Measurements from ENCODE around the gene PLPP1.
"Not testable (repeated sequence)": the region's sequence is repeated elsewhere in the genome, so short reads cannot be mapped to it uniquely, and the experiment has no call there.

PLPP1 gene

DNA sequence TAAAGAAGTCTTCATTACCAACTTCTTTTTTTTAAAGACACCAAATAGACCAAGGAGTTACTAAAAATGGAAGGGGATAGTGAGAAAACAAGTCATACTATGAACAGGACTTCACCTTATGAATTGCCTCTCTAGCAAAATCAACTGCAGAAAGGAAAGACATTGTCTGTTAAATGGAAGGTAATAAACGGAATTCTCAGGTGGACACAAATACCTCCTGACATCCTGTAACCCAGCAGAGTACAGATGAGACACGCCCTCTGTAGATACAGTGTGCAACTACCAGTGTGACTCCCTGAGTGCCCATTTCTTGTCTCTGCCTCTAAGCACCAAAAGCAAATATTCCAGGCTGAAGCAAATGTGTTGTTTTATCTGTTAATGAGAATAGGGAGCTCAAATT lies 12.2 kb upstream of the PLPP1 start:
- no peak for DNase-seq (ENCODE audit: low read depth in 2 of 3, low spot score in 2 of 3)

- DNase-seq (ENCODE audit: low read depth in 2 of 3, low spot score in 2 of 3) = no peak
These were observed 9.6 kb upstream of the PLPP1 start for GRCh38 chr5:55544341-55544740.

- DNase-seq (ENCODE audit: low read depth in 2 of 3, low spot score in 2 of 3) = no peak
These were observed 6.4 kb upstream of the PLPP1 start for GRCh38 chr5:55541056-55541635.

DNA sequence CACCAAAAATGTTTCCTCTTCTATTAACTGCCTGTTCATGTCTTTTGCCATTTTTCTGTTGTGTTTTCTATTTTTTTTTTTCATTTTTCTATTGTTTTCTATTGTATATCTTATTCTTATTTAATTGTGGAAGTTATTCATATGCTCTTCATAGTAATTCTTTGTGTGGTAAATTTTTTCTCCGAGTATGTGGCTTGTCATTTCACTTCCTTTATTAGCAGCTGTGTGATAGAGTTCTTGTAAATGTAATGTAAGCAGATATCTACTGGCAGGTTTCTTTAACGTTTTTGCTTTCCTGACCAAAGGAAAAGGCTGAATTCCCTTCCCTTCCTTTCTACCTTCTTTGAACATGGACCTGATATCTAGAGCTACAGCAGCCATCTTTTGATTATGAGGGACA lies 5.8 kb upstream of the PLPP1 start:
- no peak for DNase-seq (ENCODE audit: low read depth in 2 of 3, low spot score in 2 of 3)

- DNase-seq (ENCODE audit: low read depth in 2 of 3, low spot score in 2 of 3) = no peak
These were observed 5.3 kb upstream of the PLPP1 start for GRCh38 chr5:55540024-55540423.

DNA sequence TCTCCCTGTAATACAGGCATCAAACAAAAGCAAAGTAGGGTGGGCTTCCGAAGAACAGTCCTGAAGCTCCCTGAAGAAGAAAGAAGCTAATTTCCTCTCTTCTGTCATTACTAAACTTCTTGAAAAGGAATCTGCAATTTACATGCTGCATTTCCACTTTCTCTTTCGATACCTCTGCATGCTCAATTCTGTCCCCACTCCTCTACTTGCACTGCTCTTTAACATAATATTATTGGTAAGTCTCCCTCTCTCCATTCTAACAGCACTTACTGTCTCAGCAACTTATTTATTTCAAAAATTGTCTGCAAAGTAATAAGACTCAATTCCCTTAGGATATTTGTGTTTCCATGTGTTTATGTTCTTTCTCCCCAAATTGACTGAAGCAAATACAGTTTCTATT lies 3.9 kb upstream of the PLPP1 start:
- no peak for DNase-seq (ENCODE audit: low read depth in 2 of 3, low spot score in 2 of 3)

DNA sequence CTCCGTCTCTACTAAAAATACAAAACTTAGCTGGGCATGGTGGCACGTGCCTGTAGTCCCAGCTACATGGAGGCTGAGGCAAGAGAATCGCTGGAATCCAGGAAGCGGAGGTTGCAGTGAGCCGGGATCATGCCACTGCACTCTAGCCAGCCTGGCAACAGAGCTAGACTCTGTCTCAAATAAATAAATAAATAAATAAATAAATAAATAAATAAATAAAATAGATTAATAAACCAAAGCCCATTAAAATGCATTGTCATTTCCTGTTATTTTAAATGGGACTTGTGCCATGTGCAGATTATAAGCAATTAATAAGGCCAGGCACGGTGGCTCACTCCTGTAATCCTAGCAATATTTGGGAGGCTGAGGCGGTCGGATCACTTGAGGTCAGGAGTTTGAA lies 2.6 kb upstream of the PLPP1 start:
- DNase-seq (ENCODE audit: low read depth in 2 of 3, low spot score in 2 of 3) = not testable (repeated sequence)

DNA sequence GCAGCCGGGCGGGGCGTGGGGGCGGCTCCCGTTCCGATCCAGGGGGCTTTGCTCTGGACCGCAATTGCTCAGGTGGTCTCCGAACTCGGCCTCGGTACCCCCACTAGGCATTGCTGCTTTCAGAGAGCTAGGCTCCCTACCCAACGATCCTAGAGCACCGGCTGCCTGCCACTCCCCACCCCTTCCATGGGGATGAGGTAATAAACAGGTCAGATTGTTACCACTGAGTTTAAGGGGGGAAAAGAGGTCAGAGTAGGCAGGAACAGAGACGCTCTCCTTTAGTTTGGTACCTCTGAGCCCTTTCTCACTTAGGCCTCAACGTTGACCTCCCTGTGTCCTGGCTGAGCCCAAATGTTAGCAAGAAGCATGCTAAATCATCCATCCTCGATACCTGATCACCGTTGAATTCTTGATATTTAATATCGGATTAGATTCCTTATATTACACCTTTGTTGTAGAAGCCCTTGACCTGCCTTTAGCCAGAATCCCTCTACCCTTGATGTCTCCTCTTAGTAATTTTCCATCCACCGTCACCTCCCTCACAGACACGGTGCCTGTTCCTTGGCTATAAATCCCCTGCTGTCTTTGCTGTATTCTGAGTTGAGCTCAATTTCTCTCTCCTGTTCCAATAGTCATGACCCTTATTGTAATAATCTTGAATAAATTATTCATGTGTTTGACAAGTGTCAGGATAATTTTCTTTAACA lies 588 bp upstream of the PLPP1 start:
- DNase-seq (ENCODE audit: low read depth in 2 of 3, low spot score in 2 of 3) = no peak

- DNase-seq (ENCODE audit: low read depth in 2 of 3, low spot score in 2 of 3) = peak in 1 of 3 experiments; percentile 10
These were observed 986 bp downstream of the PLPP1 start for GRCh38 chr5:55533521-55534435.

- no peak for DNase-seq (ENCODE audit: low read depth in 2 of 3, low spot score in 2 of 3)
These were observed 4.1 kb downstream of the PLPP1 start for GRCh38 chr5:55530669-55531068.

DNA sequence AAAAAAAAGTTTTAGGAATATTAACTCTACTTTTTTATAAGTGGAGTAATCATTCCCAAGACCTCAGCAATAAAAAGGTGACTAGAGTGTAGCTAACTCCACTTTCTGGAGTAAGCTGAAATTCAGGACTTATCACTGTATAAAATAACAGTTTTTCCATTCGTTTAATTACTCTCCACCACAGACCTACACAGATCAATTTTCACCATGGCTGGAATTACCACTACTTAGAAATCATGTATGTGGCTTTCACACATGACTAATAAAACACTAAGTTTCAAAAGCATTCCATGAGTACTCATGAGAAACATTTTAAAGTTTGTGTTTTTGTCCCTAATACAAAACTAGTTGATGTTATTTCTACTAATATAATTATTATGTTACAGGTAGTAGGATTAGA lies 9.9 kb downstream of the PLPP1 start:
- DNase-seq (ENCODE audit: low read depth in 2 of 3, low spot score in 2 of 3) = no peak

- no peak for DNase-seq (ENCODE audit: low read depth in 2 of 3, low spot score in 2 of 3)
These were observed 11.5 kb downstream of the PLPP1 start for GRCh38 chr5:55523293-55523692.

DNA sequence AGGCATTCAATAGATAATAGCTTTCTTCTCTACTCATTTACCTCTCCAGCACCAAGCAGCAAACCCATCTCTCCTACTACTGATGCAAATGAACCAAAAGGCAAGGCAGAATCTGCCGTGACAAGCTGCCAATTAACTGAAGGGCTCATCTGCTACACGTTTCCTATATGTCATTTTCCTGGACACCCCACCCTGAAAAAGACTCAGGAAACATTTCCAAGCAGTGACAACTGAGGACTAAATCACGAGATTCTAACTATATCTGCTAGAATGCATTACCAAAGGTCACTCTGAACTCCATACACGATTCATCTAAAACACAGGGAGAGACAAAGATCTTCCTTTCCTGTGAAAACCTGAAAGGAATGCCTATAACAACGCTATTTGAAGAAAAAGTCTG lies 12.9 kb downstream of the PLPP1 start:
- no peak for DNase-seq (ENCODE audit: low read depth in 2 of 3, low spot score in 2 of 3)

GRCh38 chr5:55520117-55520839 lies 14.5 kb downstream of the PLPP1 start:
- no peak for DNase-seq (ENCODE audit: low read depth in 2 of 3, low spot score in 2 of 3)

DNA sequence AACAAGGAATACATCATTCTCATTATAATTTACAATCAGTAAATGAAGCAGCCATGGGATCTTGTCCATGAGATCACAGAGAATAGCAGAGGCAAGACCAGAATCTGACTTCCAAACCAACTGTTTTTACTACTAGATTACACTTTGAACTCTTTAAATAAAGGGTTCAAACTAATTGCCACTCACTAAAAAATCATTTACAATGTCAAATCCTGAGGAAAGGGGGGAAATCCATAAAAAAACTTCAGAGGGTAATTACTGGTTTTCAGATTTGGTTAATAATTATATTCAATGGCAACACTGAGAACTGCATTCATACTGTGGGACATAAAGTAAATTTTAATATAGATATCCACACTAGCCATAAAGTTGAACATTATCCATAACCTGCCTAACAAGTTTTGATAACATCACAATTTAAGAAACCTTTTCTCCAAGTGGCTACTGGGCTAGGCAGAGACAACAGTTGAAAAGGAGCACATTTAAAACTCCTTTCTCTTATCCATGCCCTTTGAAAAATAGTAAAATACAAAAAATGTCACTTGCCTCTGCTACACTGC lies 15.9 kb downstream of the PLPP1 start:
- no peak for DNase-seq (ENCODE audit: low read depth in 2 of 3, low spot score in 2 of 3)

GRCh38 chr5:55517804-55518203 lies 17.0 kb downstream of the PLPP1 start:
- no peak for DNase-seq (ENCODE audit: low read depth in 2 of 3, low spot score in 2 of 3)

GRCh38 chr5:55511010-55511409 lies 23.8 kb downstream of the PLPP1 start:
- DNase-seq (ENCODE audit: low read depth in 2 of 3, low spot score in 2 of 3) = no peak

- DNase-seq (ENCODE audit: low read depth in 2 of 3, low spot score in 2 of 3) = no peak
These were observed 24.3 kb downstream of the PLPP1 start for GRCh38 chr5:55510523-55510880.

DNA sequence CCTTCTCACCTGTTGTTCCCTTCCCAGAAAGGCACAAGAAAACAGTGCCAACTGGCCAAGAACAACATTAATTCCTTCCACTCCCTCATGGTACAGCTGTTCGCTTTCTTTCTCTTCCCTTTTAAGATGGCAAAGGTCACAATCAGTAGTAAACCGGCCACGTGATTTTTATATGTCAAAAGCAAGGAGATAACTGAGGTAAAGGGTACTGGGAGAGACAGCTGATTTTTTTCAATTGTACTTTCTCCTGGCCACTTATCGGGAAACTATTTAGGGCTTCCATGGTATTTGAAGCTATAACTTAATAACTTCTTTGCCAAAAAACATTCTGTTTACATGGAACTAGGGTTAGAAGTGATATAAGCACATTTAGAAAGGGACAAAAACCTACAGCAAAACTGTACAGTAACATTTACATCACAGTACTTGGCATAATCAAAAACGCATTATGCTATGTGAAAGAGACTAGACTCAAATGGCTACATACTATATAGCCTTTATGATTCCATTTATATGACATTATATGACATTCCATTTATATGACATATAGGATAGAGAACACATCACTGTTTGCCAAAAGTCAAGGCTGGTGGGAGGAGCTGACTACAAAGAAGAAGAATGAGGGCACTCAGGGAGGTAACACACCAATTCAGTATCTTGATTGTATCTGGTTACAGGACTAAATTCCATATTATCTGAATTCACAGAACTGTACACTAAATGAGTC lies 24.8 kb downstream of the PLPP1 start:
- no peak for DNase-seq (ENCODE audit: low read depth in 2 of 3, low spot score in 2 of 3)

- DNase-seq (ENCODE audit: low read depth in 2 of 3, low spot score in 2 of 3) = no peak
These were observed 25.7 kb downstream of the PLPP1 start for GRCh38 chr5:55509097-55509496.

- DNase-seq (ENCODE audit: low read depth in 2 of 3, low spot score in 2 of 3) = no peak
These were observed 27.2 kb downstream of the PLPP1 start for GRCh38 chr5:55507574-55507973.
